ENCODE data around the gene TMEM129.
A peak's percentile ranks its signal among the peaks of the same experiment; 100 is the strongest.

The TMEM129 gene

DNA sequence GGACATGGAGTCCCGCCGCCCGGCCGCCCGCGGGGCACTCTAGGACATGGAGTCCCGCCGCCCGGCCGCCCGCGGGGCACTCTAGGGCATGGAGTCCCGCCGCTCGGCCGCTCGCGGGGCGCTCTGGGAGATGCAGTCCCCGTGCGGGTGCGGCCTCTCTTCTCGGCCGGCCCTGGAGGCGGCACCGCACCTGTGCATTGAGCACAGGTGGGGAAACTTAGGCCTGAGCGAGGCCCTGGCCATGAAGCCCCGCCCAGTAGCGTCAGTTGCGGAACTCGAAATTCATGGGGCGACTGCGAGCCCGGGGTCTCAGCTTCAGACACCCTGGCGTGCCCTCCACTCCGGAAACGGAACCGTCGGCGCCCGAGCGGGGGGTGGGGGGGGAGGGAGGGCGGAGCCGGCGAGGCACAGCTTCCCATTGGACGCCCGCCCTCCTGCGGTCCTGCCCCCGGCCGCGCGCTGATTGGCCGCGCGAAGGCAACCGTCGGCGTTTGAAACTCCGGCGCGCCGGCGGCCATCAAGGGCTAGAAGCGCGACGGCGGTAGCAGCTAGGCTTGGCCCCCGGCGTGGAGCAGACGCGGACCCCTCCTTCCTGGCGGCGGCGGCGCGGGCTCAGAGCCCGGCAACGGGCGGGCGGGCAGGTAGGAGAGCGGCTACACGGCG lies at the start of gene TMEM129, which contains the start of gene TACC3:
Gene TMEM129 (minus strand): TSS at position 321 of the 663 bp plus-strand sequence. CDS start 486 bp downstream, outside the sequence.
Gene TACC3 (plus strand): TSS at position 519 of the 663 bp plus-strand sequence. CDS start 1,901 bp downstream, outside the sequence.
- H3K4me3 Mint-ChIP-seq: peak within 1 kb of the TSS; percentile 97
- H3K9me3 Mint-ChIP-seq: no peaks in the 10 kb centered on the region
- peaks cover 7% of the 10 kb centered on the region for H3K36me3 Mint-ChIP-seq
- ATAC-seq: peak; percentile 91
- H3K27me3 Mint-ChIP-seq: no peaks in the 10 kb centered on the region
- peaks cover 72% of the 10 kb centered on the region for H3K4me1 Mint-ChIP-seq
- H3K27ac Mint-ChIP-seq: peak within 1 kb of the TSS; percentile 97

DNA sequence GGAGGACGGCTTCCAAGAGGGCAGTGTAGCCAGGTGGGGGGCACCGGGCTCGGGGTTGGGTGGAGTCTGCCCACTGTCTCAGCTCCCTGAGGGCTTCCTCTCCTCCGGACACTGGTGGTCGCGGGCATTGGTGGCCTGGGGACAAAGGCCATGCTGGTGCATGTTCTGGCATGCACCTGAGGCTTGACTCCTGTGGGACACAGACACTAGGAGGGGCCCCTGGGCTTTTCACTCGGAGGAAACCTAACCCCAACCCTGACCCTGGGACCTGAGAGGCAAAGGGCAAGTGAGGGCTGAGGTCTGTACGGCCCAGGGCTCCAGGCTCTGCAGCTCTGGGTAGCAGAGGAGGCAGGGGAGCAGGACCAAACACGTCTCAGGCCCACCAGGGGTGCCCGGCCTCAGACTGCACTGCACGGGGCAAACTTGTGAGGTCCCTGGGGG lies 49.7 kb upstream of the TMEM129 start:
- Mint-ChIP-seq H3K27me3 (peaks cover 65% of the 10 kb centered on the region), H3K4me1 (peaks cover 22% of the 10 kb centered on the region), H3K36me3 (no peaks in the 10 kb centered on the region), H3K9me3 (no peaks in the 10 kb centered on the region), H3K27ac (no peak overlapping the region), H3K4me3 (no peak overlapping the region)
- ATAC-seq: no peak

DNA sequence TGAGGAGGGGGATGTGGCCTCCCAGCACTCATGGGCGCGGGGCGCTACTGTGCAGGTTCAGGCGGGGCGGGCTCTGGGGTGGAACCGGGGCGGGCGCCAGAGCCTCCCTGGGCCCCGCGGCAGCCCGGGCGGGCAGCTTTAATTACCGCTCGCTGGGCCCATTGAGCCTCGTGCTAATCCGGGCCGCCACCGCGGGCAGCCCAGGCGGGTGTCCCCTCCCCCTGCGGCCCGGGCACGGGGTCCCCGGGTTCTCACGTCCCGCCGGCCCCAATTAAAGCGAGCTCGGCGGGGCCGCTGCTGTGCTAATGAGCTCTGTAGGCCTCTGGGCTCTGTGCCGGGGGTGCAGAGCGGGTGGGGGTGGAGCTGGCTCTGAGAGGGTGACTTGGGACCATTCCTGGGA lies 49.1 kb upstream of the TMEM129 start:
- ATAC-seq: no peak
- H3K9me3 Mint-ChIP-seq: no peaks in the 10 kb centered on the region
- no peak overlapping the region for H3K27ac Mint-ChIP-seq
- H3K36me3 Mint-ChIP-seq: no peaks in the 10 kb centered on the region
- H3K27me3 Mint-ChIP-seq: peaks cover 70% of the 10 kb centered on the region
- no peak overlapping the region for H3K4me3 Mint-ChIP-seq
- H3K4me1 Mint-ChIP-seq: peaks cover 27% of the 10 kb centered on the region

DNA sequence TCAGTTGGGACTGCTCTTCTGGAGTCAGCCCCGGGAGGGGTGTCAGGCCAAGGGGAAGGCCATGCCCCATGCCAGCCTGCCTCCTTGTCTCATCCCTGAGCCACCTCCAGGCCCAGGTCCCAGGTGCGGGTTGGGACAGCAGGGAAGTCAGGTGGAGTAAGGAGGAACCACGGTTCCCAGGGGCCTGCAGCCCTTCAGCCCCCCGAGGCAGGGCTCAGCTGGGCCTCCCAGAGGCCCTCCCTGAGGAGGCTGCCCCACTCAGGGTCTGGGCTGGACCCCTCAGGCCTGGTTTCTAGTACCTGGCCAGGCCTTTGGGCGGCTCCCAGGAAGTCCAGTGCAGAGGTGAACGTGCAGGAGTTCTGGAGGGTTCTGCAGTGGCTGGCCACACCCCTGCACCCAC lies 48.6 kb upstream of the TMEM129 start:
- H3K4me3 Mint-ChIP-seq: no peak overlapping the region
- H3K27ac Mint-ChIP-seq: no peak overlapping the region
- H3K9me3 Mint-ChIP-seq: no peaks in the 10 kb centered on the region
- peaks cover 74% of the 10 kb centered on the region for H3K27me3 Mint-ChIP-seq
- ATAC-seq: no peak
- H3K36me3 Mint-ChIP-seq: no peaks in the 10 kb centered on the region
- H3K4me1 Mint-ChIP-seq: peaks cover 33% of the 10 kb centered on the region

GRCh38 chr4:1768367-1769034 lies 47.4 kb upstream of the TMEM129 start:
- no peak for ATAC-seq
- H3K9me3 Mint-ChIP-seq: no peaks in the 10 kb centered on the region
- no peaks in the 10 kb centered on the region for H3K36me3 Mint-ChIP-seq
- peak overlapping the region; percentile 20 for H3K27ac Mint-ChIP-seq
- peaks cover 72% of the 10 kb centered on the region for H3K27me3 Mint-ChIP-seq
- peak overlapping the region; percentile 80 for H3K4me3 Mint-ChIP-seq
- peaks cover 33% of the 10 kb centered on the region for H3K4me1 Mint-ChIP-seq

DNA sequence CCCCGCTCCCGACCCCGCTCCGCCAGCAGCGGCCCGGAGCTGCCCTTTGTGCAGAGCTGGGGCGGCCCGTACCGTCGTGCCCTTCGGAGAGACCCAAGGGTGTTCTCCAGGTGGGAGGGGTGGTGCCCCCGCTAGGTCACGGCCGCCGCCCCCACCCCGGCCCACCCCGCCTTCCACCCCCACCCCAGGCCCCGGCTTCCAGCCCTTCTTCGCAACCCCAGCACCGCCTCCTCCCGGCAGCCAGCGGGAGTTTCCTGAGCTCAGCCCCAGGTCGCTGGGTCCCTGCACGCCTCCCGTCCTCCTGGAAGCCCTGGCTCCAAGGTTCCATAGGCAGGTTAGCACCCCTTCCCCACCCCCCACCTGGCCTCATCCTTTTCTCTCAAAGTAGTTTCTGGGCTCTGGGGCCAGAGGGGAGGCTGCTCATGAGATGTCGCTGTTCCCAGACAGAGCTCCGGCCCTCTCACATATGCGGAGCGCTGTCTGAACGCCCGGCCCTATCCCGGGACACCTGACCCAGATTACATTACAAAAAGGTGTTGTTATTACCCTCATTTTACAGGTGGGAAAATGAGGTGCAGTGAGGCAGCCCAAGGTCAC lies 46.7 kb upstream of the TMEM129 start:
- Mint-ChIP-seq H3K9me3 (no peaks in the 10 kb centered on the region), H3K36me3 (no peaks in the 10 kb centered on the region), H3K4me3 (peak overlapping the region; percentile 78), H3K27me3 (peaks cover 69% of the 10 kb centered on the region), H3K4me1 (peaks cover 33% of the 10 kb centered on the region), H3K27ac (peak overlapping the region; percentile 20)
- peak; percentile 44 for ATAC-seq

DNA sequence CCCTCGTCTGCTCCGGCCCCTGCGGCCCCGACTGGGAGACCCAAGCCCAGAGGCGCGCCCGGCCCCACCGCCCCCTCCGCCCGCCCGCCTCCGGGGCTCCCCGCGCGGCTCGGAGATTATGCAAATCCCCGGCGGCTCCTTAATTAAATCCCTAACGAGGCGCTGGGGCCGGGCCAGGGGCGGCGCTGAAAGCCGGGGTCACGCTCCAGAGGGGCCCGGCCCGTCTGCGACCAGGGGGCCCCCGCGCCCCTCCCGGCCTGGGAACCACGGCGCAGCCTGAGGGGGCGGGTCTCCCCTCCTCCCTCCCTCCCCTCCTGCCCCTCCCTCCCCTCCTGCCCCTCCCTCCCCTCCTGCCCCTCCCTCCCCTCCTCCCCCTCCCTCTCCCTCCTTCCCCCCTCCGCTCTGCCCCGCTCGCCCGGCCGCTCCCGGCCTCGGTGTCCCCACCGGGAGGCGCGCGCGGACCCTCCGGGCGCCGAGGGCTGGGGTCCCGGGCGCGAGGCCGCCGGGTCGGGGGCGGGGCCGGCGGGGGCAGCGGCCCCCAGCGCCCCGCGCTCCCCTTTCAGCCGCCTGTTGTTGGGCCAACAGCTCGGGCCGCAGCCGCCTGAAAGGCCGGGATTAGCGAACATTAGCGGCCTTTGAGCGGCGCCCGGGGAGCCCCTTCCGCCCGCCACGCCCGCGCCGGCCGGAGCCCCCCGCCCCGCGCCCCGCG lies 46.1 kb upstream of the TMEM129 start:
- peak; percentile 34 for ATAC-seq
- Mint-ChIP-seq H3K36me3 (no peaks in the 10 kb centered on the region), H3K4me1 (peaks cover 33% of the 10 kb centered on the region), H3K9me3 (no peaks in the 10 kb centered on the region), H3K27me3 (peaks cover 69% of the 10 kb centered on the region), H3K27ac (no peak overlapping the region), H3K4me3 (no peak overlapping the region)

GRCh38 chr4:1766106-1767060 lies 45.3 kb upstream of the TMEM129 start:
- Mint-ChIP-seq H3K27ac (no peak overlapping the region), H3K9me3 (no peaks in the 10 kb centered on the region), H3K4me3 (no peak overlapping the region), H3K36me3 (no peaks in the 10 kb centered on the region), H3K4me1 (peaks cover 28% of the 10 kb centered on the region), H3K27me3 (peaks cover 69% of the 10 kb centered on the region)
- no peak for ATAC-seq

GRCh38 chr4:1765409-1766072 lies 44.4 kb upstream of the TMEM129 start:
- H3K9me3 Mint-ChIP-seq: no peaks in the 10 kb centered on the region
- no peak overlapping the region for H3K27ac Mint-ChIP-seq
- H3K4me3 Mint-ChIP-seq: no peak overlapping the region
- peaks cover 64% of the 10 kb centered on the region for H3K27me3 Mint-ChIP-seq
- H3K4me1 Mint-ChIP-seq: peaks cover 28% of the 10 kb centered on the region
- H3K36me3 Mint-ChIP-seq: no peaks in the 10 kb centered on the region
- no peak for ATAC-seq

- H3K9me3 Mint-ChIP-seq: no peaks in the 10 kb centered on the region
- no peak overlapping the region for H3K27ac Mint-ChIP-seq
- no peak overlapping the region for H3K4me3 Mint-ChIP-seq
- H3K27me3 Mint-ChIP-seq: peaks cover 70% of the 10 kb centered on the region
- H3K4me1 Mint-ChIP-seq: peaks cover 28% of the 10 kb centered on the region
- no peak for ATAC-seq
- no peaks in the 10 kb centered on the region for H3K36me3 Mint-ChIP-seq
Measured at GRCh38 chr4:1764670-1765069, 43.5 kb upstream of the TMEM129 start.

GRCh38 chr4:1763550-1764080 lies 42.5 kb upstream of the TMEM129 start:
- Mint-ChIP-seq H3K27ac (no peak overlapping the region), H3K36me3 (no peaks in the 10 kb centered on the region), H3K9me3 (no peaks in the 10 kb centered on the region), H3K4me3 (no peak overlapping the region), H3K27me3 (peaks cover 62% of the 10 kb centered on the region), H3K4me1 (peaks cover 26% of the 10 kb centered on the region)
- ATAC-seq: no peak

GRCh38 chr4:1763070-1763549 lies 42.0 kb upstream of the TMEM129 start:
- peaks cover 21% of the 10 kb centered on the region for H3K4me1 Mint-ChIP-seq
- H3K9me3 Mint-ChIP-seq: no peaks in the 10 kb centered on the region
- H3K27ac Mint-ChIP-seq: no peak overlapping the region
- no peak overlapping the region for H3K4me3 Mint-ChIP-seq
- peaks cover 61% of the 10 kb centered on the region for H3K27me3 Mint-ChIP-seq
- no peak for ATAC-seq
- H3K36me3 Mint-ChIP-seq: no peaks in the 10 kb centered on the region

DNA sequence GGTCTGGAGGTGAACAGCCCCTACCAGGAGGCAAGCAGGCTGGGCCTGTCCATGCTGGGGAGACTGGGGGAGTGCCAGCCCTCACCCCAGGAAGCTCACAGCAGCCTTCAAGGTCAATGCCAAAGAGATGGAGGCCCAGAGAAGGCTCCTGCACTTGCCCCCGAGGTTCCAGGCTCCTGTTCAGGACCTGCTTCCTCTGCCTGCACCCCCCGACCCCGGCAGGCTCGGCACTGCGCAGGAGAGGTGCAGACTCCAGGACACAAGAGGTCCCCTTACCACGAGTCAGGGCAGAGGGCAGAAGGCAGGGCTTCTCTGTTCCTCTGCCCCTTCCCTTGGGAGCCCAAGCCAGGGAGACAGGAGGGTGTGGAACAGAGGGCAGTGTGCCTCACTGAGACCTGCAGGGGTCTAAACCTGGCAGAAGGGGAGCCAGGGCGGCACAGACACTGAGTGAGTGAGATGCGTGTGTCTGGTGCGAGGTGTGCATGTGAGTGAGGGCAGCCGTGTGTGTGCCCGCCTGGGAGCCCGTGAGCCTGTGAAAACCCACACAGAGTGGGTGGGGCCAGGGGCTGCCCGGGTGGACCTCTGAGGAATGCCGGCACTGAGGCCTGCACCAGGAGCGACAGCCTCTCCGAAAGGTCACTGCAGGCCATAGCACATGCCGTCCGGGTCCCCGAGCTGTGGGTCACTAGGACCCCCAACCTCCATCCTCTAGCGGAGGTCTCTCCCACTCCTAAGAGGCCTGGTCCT lies 41.3 kb upstream of the TMEM129 start:
- H3K9me3 Mint-ChIP-seq: no peaks in the 10 kb centered on the region
- H3K36me3 Mint-ChIP-seq: no peaks in the 10 kb centered on the region
- H3K27ac Mint-ChIP-seq: no peak overlapping the region
- no peak overlapping the region for H3K4me3 Mint-ChIP-seq
- H3K4me1 Mint-ChIP-seq: peaks cover 16% of the 10 kb centered on the region
- peaks cover 65% of the 10 kb centered on the region for H3K27me3 Mint-ChIP-seq
- ATAC-seq: no peak

Data from stimulated activated memory B cell treated with anti-CD40 and anti-IgM and Interleukin-4, amounts not matched to agents 10 μg/mL and 1 μg/mL and 100 μg/mL, for 72 hours (primary cell).